ENCODE data around the gene EEFSEC. TPM values are rescaled to one million over a fixed set of nuclear protein-coding genes. Genes with fewer than 3 reads are reported as not detected.

Gene EEFSEC
- total RNA-seq, 1 donor from 2014 or later = 2.6 TPM

DNA sequence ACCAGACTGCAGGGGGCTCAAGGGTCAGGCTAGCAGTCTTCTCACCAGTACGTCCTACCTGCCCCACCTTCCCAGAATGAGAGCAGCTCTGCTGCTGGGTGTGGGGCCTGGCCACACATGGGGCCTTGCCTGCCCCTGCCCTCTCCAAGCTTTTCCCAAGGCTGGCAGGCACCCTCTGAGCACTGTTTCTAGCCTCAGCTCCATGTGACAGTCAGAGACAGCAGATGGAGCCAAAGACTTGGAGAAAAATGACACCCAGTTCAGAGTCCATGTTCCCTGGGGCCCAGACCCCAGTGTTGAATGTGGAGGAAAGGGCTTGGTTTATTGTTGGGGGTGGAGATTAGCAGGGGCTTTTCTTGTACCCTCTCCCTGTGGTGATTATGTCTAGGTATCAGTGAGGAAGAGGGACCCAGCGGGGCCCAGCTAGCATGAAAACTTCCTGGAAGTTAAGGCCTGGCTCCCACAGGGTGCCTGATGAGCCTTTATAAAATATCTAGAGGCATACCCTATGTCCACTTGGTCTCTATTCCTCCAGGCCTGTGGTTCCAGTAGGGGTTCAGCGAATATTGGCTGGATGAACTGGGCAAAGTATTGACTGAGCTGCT is 153.8 kb downstream of the EEFSEC start:
- Histone ChIP-seq H3K9me3 (ENCODE audit: control insufficient read depth in 3 of 3, low read length in 3 of 3) (no peaks in the 10 kb centered on the region), H3K27me3 (ENCODE audit: control insufficient read depth in 3 of 3, insufficient read depth in 3 of 3, low read length in 3 of 3) (no peaks in the 10 kb centered on the region), H3K36me3 (ENCODE audit: control insufficient read depth in 3 of 3, insufficient read depth in 3 of 3, low read length in 3 of 3) (no peaks in the 10 kb centered on the region), H3K4me3 (ENCODE audit: low read length in 3 of 3) (no peak overlapping the region), H3K27ac (ENCODE audit: low read depth, low read length) (no peak overlapping the region), H3K4me1 (ENCODE audit: control insufficient read depth in 3 of 3, insufficient read depth in 3 of 3, low read length in 3 of 3) (peaks cover 9 to 19% (median 17%) of the 10 kb centered on the region in 3 donors), H3K9ac (ENCODE audit: low read depth in 1 of 3, low read length in 3 of 3) (no peak overlapping the region)

GRCh38 chr3:128307781-128308469 is 154.6 kb downstream of the EEFSEC start:
- H3K27me3 ChIP-seq (ENCODE audit: control insufficient read depth in 3 of 3, insufficient read depth in 3 of 3, low read length in 3 of 3) = no peaks in the 10 kb centered on the region
- H3K9ac ChIP-seq (ENCODE audit: low read depth in 1 of 3, low read length in 3 of 3) = no peak overlapping the region
- no peaks in the 10 kb centered on the region for H3K36me3 ChIP-seq (ENCODE audit: control insufficient read depth in 3 of 3, insufficient read depth in 3 of 3, low read length in 3 of 3)
- H3K27ac ChIP-seq (ENCODE audit: low read depth, low read length) = no peak overlapping the region
- H3K4me3 ChIP-seq (ENCODE audit: low read length in 3 of 3) = no peak overlapping the region
- H3K4me1 ChIP-seq (ENCODE audit: control insufficient read depth in 3 of 3, insufficient read depth in 3 of 3, low read length in 3 of 3) = peaks cover 9 to 19% (median 17%) of the 10 kb centered on the region in 3 donors
- no peaks in the 10 kb centered on the region for H3K9me3 ChIP-seq (ENCODE audit: control insufficient read depth in 3 of 3, low read length in 3 of 3)

DNA sequence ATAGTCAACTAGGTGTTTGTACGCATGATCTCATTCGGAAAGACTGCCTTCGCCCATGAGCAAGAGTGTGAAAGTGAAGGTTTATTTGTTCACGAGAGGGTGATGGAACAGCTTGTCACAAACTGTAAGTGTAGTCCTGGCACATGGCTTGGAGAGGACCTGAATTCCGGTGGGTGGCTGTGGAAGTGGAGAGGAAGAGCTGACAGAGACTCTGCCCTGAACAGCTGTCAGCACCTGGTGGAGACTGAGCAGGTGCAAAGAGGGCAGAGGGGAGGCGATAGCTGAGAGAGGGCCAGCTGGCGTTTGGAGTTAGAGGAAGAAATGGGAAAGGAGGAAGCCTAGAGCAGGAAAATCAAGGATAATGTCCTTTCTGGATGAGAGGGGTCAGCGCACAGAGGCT is 155.7 kb downstream of the EEFSEC start:
- H3K27ac ChIP-seq (ENCODE audit: low read depth, low read length) = no peak overlapping the region

DNA sequence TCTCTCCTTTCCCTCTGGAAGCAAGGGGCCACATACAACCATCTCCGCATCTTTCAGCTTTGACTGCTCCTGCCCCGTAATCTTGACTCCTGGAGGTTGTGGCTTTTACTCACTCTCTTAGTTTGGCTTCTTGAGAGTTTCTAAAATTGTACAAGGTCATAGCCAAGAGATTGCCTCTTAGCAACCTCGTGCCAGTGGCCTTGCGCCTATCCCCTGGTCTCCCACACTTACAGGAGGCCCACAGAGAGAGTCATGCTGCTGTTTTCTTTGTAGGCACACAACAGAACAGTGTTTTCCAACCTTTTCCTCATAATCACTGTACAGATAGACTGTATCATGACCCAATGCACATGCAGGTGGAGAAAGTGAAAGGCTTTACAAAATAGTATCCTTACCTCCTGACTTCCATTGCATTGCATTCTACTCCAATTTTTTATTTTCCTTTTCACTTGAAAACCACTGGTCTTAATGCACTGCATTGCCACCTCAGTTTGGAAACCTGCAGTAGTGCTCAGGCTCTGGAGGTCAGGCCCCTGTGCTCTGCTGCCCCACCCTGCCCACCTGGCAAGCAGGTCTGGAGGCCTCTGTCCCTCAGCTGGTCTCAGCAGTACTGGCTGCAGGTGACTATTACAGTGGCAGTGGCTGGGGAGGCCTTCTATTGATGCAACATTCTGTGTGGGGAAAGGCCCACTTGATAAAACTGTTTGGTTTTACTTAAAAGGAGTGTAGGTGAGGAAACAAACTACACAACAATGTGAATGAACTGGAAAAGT is 157.2 kb downstream of the EEFSEC start:
- Histone ChIP-seq H3K27me3 (ENCODE audit: control insufficient read depth in 3 of 3, insufficient read depth in 3 of 3, low read length in 3 of 3) (no peaks in the 10 kb centered on the region), H3K27ac (ENCODE audit: low read depth, low read length) (no peak overlapping the region), H3K9ac (ENCODE audit: low read depth in 1 of 3, low read length in 3 of 3) (no peak overlapping the region), H3K9me3 (ENCODE audit: control insufficient read depth in 3 of 3, low read length in 3 of 3) (no peaks in the 10 kb centered on the region), H3K4me1 (ENCODE audit: control insufficient read depth in 3 of 3, insufficient read depth in 3 of 3, low read length in 3 of 3) (peaks cover 9 to 19% (median 17%) of the 10 kb centered on the region in 3 donors), H3K36me3 (ENCODE audit: control insufficient read depth in 3 of 3, insufficient read depth in 3 of 3, low read length in 3 of 3) (no peaks in the 10 kb centered on the region), H3K4me3 (ENCODE audit: low read length in 3 of 3) (no peak overlapping the region)

More for the DNA sequence above, 155.7 kb downstream of the EEFSEC start:
- H3K4me1 ChIP-seq (ENCODE audit: control insufficient read depth in 3 of 3, insufficient read depth in 3 of 3, low read length in 3 of 3) = peaks cover 9 to 19% (median 17%) of the 10 kb centered on the region in 3 donors
- no peaks in the 10 kb centered on the region for H3K9me3 ChIP-seq (ENCODE audit: control insufficient read depth in 3 of 3, low read length in 3 of 3)
- no peak overlapping the region for H3K9ac ChIP-seq (ENCODE audit: low read depth in 1 of 3, low read length in 3 of 3)
- no peak overlapping the region for H3K4me3 ChIP-seq (ENCODE audit: low read length in 3 of 3)
- H3K36me3 ChIP-seq (ENCODE audit: control insufficient read depth in 3 of 3, insufficient read depth in 3 of 3, low read length in 3 of 3) = no peaks in the 10 kb centered on the region
- no peaks in the 10 kb centered on the region for H3K27me3 ChIP-seq (ENCODE audit: control insufficient read depth in 3 of 3, insufficient read depth in 3 of 3, low read length in 3 of 3)

- H3K4me3 ChIP-seq (ENCODE audit: low read length in 3 of 3) = no peak overlapping the region
- H3K9me3 ChIP-seq (ENCODE audit: control insufficient read depth in 3 of 3, low read length in 3 of 3) = no peaks in the 10 kb centered on the region
- H3K9ac ChIP-seq (ENCODE audit: low read depth in 1 of 3, low read length in 3 of 3) = no peak overlapping the region
- H3K27ac ChIP-seq (ENCODE audit: low read depth, low read length) = no peak overlapping the region
- H3K27me3 ChIP-seq (ENCODE audit: control insufficient read depth in 3 of 3, insufficient read depth in 3 of 3, low read length in 3 of 3) = no peaks in the 10 kb centered on the region
- no peaks in the 10 kb centered on the region for H3K36me3 ChIP-seq (ENCODE audit: control insufficient read depth in 3 of 3, insufficient read depth in 3 of 3, low read length in 3 of 3)
- peaks cover 9 to 19% (median 17%) of the 10 kb centered on the region in 3 donors for H3K4me1 ChIP-seq (ENCODE audit: control insufficient read depth in 3 of 3, insufficient read depth in 3 of 3, low read length in 3 of 3)
These were observed 158.2 kb downstream of the EEFSEC start for GRCh38 chr3:128311441-128311844.

GRCh38 chr3:128312271-128312670 is 159.0 kb downstream of the EEFSEC start:
- Histone ChIP-seq H3K9me3 (ENCODE audit: control insufficient read depth in 3 of 3, low read length in 3 of 3) (no peaks in the 10 kb centered on the region), H3K4me1 (ENCODE audit: control insufficient read depth in 3 of 3, insufficient read depth in 3 of 3, low read length in 3 of 3) (peaks cover 11 to 22% (median 17%) of the 10 kb centered on the region in 3 donors), H3K4me3 (ENCODE audit: low read length in 3 of 3) (no peak overlapping the region), H3K36me3 (ENCODE audit: control insufficient read depth in 3 of 3, insufficient read depth in 3 of 3, low read length in 3 of 3) (no peaks in the 10 kb centered on the region), H3K27ac (ENCODE audit: low read depth, low read length) (no peak overlapping the region), H3K27me3 (ENCODE audit: control insufficient read depth in 3 of 3, insufficient read depth in 3 of 3, low read length in 3 of 3) (no peaks in the 10 kb centered on the region), H3K9ac (ENCODE audit: low read depth in 1 of 3, low read length in 3 of 3) (no peak overlapping the region)

DNA sequence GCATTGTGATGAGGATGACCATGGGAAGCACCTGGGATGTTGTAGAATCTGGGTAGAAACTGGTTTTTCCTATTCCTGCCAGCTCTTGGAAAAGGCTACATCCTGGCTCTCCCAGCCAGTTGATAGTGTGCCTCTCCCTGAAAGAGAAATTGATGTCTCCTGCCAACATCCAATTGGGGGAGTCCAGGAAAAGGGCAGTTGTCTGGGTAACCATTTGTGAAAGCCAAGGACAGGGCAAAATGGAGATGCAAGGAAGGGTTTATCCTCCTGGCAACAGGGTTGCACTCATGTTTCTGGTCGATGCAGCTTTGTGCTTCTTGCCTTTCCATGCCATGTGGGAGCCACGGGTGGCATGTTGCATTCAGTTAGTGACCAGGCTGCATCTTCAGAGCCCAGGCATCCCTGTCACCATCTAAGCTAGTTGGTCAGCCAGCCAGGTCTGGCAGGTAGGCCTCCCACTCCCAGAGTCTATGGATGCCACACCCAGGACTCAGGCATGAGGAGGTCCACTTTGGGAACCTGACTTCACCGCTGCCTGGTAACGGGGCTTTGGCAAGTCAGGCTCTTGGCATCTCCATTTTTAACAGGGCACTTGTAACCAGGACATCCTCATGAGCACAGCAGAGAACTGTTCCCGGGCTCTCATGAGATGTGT is 159.9 kb downstream of the EEFSEC start:
- no peaks in the 10 kb centered on the region for H3K27me3 ChIP-seq (ENCODE audit: control insufficient read depth in 3 of 3, insufficient read depth in 3 of 3, low read length in 3 of 3)
- H3K9me3 ChIP-seq (ENCODE audit: control insufficient read depth in 3 of 3, low read length in 3 of 3) = no peaks in the 10 kb centered on the region
- H3K4me3 ChIP-seq (ENCODE audit: low read length in 3 of 3) = no peak overlapping the region
- H3K4me1 ChIP-seq (ENCODE audit: control insufficient read depth in 3 of 3, insufficient read depth in 3 of 3, low read length in 3 of 3) = peaks cover 13 to 22% (median 18%) of the 10 kb centered on the region in 3 donors
- H3K27ac ChIP-seq (ENCODE audit: low read depth, low read length) = no peak overlapping the region
- no peaks in the 10 kb centered on the region for H3K36me3 ChIP-seq (ENCODE audit: control insufficient read depth in 3 of 3, insufficient read depth in 3 of 3, low read length in 3 of 3)
- no peak overlapping the region for H3K9ac ChIP-seq (ENCODE audit: low read depth in 1 of 3, low read length in 3 of 3)

DNA sequence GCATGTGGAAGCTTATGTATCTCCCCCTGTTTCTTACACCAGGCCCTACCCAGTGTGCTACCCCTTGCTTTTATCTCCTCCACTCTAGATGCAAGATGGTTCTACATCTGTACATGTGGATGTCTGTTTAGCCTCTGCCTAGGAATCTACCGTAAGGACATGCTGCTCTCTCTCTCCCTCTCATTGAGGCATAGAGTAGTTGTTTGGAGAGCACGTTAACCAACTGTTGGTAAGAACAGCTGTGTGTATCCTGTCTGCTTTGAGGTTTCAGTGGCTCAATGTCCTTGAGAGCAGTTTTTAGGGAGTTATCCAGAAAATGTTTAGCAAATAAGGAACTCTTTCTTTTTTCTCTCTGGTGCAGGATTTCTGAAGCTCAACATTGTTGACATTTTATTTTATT is 160.7 kb downstream of the EEFSEC start:
- H3K27ac ChIP-seq (ENCODE audit: low read depth, low read length) = no peak overlapping the region
- peaks cover 0 to 2% (median 0%) of the 10 kb centered on the region in 3 donors for H3K36me3 ChIP-seq (ENCODE audit: control insufficient read depth in 3 of 3, insufficient read depth in 3 of 3, low read length in 3 of 3)
- no peak overlapping the region for H3K4me3 ChIP-seq (ENCODE audit: low read length in 3 of 3)
- H3K4me1 ChIP-seq (ENCODE audit: control insufficient read depth in 3 of 3, insufficient read depth in 3 of 3, low read length in 3 of 3) = peaks cover 13 to 22% (median 18%) of the 10 kb centered on the region in 3 donors
- H3K9me3 ChIP-seq (ENCODE audit: control insufficient read depth in 3 of 3, low read length in 3 of 3) = no peaks in the 10 kb centered on the region
- H3K9ac ChIP-seq (ENCODE audit: low read depth in 1 of 3, low read length in 3 of 3) = no peak overlapping the region
- H3K27me3 ChIP-seq (ENCODE audit: control insufficient read depth in 3 of 3, insufficient read depth in 3 of 3, low read length in 3 of 3) = no peaks in the 10 kb centered on the region

DNA sequence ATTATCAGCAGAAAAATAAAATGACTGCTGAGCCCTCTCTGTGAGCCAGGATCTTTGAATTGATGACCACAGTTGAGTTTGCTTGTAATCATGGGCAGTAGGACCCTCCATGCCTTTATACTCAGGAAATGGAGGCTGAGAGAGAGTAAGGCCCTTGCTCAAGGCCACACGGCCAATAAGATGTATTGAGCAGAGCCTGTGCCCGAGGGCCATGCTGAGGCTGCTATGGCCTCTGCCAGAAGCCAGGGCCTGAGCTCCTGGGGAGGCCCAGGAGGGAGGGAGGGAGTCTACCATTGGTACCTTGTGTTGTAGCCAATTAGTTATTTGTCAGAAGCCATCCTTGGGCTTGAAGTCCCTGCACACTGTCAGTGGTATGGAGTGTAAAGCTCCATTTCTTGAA is 162.0 kb downstream of the EEFSEC start:
- no peak overlapping the region for H3K4me3 ChIP-seq (ENCODE audit: low read length in 3 of 3)
- peaks cover 3 to 9% (median 7%) of the 10 kb centered on the region in 3 donors for H3K36me3 ChIP-seq (ENCODE audit: control insufficient read depth in 3 of 3, insufficient read depth in 3 of 3, low read length in 3 of 3)
- H3K4me1 ChIP-seq (ENCODE audit: control insufficient read depth in 3 of 3, insufficient read depth in 3 of 3, low read length in 3 of 3) = peaks cover 10 to 20% (median 18%) of the 10 kb centered on the region in 3 donors
- H3K27me3 ChIP-seq (ENCODE audit: control insufficient read depth in 3 of 3, insufficient read depth in 3 of 3, low read length in 3 of 3) = no peaks in the 10 kb centered on the region
- H3K9me3 ChIP-seq (ENCODE audit: control insufficient read depth in 3 of 3, low read length in 3 of 3) = no peaks in the 10 kb centered on the region
- H3K27ac ChIP-seq (ENCODE audit: low read depth, low read length) = no peak overlapping the region
- no peak overlapping the region for H3K9ac ChIP-seq (ENCODE audit: low read depth in 1 of 3, low read length in 3 of 3)

Measured in skeletal muscle tissue (tissue), 4 donors.